ENCODE data around the gene DNAH8.

DNA sequence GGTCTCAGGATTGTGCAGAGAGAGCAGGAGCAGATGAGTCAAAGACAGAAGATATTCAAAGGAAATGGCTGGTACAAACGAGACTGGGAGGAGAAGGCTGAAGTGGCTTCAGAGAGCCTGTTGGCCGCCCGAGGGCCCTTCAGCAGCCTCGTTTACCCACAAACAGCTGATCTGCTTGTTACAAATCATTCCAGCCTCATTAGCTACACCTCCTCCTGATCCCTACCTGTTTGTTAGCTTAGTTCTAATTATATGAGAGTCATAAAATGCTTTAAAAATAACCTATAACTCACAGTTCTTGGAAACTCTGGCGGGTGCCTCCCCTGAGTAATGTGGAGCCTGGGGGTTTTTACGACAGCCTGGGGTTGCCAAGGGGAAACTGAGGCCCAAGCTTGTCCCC, 346.1 kb downstream of the DNAH8 start:
- TF ChIP-seq, protein P1, sequence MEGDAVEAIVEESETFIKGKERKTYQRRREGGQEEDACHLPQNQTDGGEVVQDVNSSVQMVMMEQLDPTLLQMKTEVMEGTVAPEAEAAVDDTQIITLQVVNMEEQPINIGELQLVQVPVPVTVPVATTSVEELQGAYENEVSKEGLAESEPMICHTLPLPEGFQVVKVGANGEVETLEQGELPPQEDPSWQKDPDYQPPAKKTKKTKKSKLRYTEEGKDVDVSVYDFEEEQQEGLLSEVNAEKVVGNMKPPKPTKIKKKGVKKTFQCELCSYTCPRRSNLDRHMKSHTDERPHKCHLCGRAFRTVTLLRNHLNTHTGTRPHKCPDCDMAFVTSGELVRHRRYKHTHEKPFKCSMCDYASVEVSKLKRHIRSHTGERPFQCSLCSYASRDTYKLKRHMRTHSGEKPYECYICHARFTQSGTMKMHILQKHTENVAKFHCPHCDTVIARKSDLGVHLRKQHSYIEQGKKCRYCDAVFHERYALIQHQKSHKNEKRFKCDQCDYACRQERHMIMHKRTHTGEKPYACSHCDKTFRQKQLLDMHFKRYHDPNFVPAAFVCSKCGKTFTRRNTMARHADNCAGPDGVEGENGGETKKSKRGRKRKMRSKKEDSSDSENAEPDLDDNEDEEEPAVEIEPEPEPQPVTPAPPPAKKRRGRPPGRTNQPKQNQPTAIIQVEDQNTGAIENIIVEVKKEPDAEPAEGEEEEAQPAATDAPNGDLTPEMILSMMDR (IDR thresholded peaks at IDR 0.05; ENCODE audit: insufficient read depth, low read length, poor library complexity, severe bottlenecking) = no peak
- TF ChIP-seq EZH2phosphoT487 (conservative IDR thresholded peaks at IDR 0.05; ENCODE audit: low read length) = no peak

Data from SU-DHL-6 (cell line).